Glomerular visceral epithelial cell (primary cell): Measurements from ENCODE around the gene ALPK3.

Experiments
- DNase-seq: peaks from one replicate; pipeline ENCODE4 v3.0.0-alpha.2; 2016; ENCODE audit errors: extremely low spot score

ALPK3 gene

GRCh38 chr15:84822653-84823281, 5.6 kb downstream of the ALPK3 start:
- DNase-seq: no peak

GRCh38 chr15:84823282-84823878, 6.2 kb downstream of the ALPK3 start:
- DNase-seq: no peak

GRCh38 chr15:84824260-84825007, 7.3 kb downstream of the ALPK3 start:
- no peak for DNase-seq

GRCh38 chr15:84826369-84826823, 9.2 kb downstream of the ALPK3 start:
- peak; percentile 33 for DNase-seq

GRCh38 chr15:84827246-84827645, 10.1 kb downstream of the ALPK3 start:
- DNase-seq: no peak

GRCh38 chr15:84828086-84828908, 11.1 kb downstream of the ALPK3 start:
- no peak for DNase-seq

- no peak for DNase-seq
Observed at GRCh38 chr15:84829428-84829827, 12.3 kb downstream of the ALPK3 start.

- no peak for DNase-seq
Observed at GRCh38 chr15:84830036-84830435, 12.9 kb downstream of the ALPK3 start.

- DNase-seq: no peak
Observed at GRCh38 chr15:84831028-84831427, 13.9 kb downstream of the ALPK3 start.

- no peak for DNase-seq
Observed at GRCh38 chr15:84831613-84832012, 14.5 kb downstream of the ALPK3 start.

- DNase-seq: no peak
Observed at GRCh38 chr15:84832448-84833040, 15.4 kb downstream of the ALPK3 start.

- DNase-seq: peak; percentile 54
Observed at GRCh38 chr15:84833447-84834228, 16.5 kb downstream of the ALPK3 start.

- DNase-seq: no peak
Observed at GRCh38 chr15:84834229-84834955, 17.2 kb downstream of the ALPK3 start.

GRCh38 chr15:84834969-84835368, 17.8 kb downstream of the ALPK3 start:
- no peak for DNase-seq

- no peak for DNase-seq
Observed at GRCh38 chr15:84835661-84836337, 18.6 kb downstream of the ALPK3 start.

GRCh38 chr15:84836844-84837243, 19.7 kb downstream of the ALPK3 start:
- no peak for DNase-seq

- DNase-seq: no peak
Observed at GRCh38 chr15:84839714-84840113, 22.6 kb downstream of the ALPK3 start.

GRCh38 chr15:84840255-84840654, 23.1 kb downstream of the ALPK3 start:
- DNase-seq: no peak

GRCh38 chr15:84840741-84841429, 23.7 kb downstream of the ALPK3 start:
- peak; percentile 67 for DNase-seq
